ENCODE data around the gene FAM114A1. TPM values are rescaled to one million over a fixed set of nuclear protein-coding genes. Genes with fewer than 3 reads are reported as not detected.

The FAM114A1 gene
- total RNA-seq, 1 donor from 2014 or later: 19.5 TPM

DNA sequence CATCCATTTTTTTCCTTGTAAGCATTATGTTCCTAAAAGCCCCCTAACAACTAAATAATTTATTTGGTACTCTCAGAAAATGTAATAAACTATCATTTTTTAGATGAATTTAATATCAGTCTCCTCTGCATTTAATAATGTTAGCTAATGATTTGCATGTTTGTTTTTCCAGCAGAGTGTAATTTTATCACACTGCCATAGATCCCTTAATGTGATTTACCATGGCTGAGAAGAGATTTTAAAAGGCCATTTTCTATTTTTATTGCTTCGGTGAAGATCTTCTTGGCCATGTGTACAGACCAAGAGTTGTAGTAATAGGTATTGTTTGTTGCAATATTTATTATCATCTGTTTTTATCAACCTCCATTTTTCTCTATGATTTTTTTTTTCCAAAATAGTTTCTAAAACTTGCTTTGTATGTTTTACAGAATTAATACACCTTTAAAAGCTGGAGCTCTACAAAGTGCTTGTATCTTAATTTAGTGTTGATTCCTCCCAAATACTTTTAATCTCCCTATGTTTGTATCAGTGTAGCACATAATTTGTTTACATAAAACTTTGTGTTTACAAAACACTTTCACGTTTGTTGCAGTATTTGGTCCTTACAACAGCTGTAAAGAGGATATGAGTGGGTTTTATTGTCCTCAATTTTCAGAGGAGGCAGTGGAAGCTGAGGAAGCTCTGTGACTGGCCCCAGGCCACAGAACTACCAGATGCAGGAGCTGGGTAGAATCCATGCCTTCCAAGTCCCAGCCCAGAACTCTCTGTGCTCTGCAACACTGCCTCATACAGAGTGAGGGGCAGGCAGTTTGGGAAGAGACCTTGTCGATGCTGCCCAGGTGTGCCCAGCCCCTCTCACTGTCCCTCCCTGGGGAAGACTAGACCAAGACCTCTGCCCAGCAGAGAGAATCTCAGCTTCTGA lies 58.1 kb downstream of the FAM114A1 start:
- Histone ChIP-seq H3K4me3 (no peak overlapping the region), H3K36me3 (peaks cover 68% of the 10 kb centered on the region), H3K27me3 (ENCODE audit: low read depth) (no peaks in the 10 kb centered on the region), H3K9me3 (replicated peaks) (no peaks in the 10 kb centered on the region), H3K27ac (replicated peaks) (no peak overlapping the region), H3K4me1 (peaks cover 11% of the 10 kb centered on the region)
- intact Hi-C loops (cut with micrococcal nuclease): no loop called here
- no peak for TF ChIP-seq CTCF (IDR thresholded peaks at IDR 0.05; ENCODE audit: borderline replicate concordance)
- no peak for DNase-seq

GRCh38 chr4:38926896-38927295 lies 59.3 kb downstream of the FAM114A1 start:
- H3K9me3 ChIP-seq (replicated peaks): no peaks in the 10 kb centered on the region
- H3K27me3 ChIP-seq (ENCODE audit: low read depth): no peaks in the 10 kb centered on the region
- H3K36me3 ChIP-seq: peaks cover 66% of the 10 kb centered on the region
- peaks cover 11% of the 10 kb centered on the region for H3K4me1 ChIP-seq
- H3K27ac ChIP-seq (replicated peaks): no peak overlapping the region
- no peak for DNase-seq
- intact Hi-C loops (cut with micrococcal nuclease): no loop called here
- no peak overlapping the region for H3K4me3 ChIP-seq
- TF ChIP-seq CTCF (IDR thresholded peaks at IDR 0.05; ENCODE audit: borderline replicate concordance): no peak

DNA sequence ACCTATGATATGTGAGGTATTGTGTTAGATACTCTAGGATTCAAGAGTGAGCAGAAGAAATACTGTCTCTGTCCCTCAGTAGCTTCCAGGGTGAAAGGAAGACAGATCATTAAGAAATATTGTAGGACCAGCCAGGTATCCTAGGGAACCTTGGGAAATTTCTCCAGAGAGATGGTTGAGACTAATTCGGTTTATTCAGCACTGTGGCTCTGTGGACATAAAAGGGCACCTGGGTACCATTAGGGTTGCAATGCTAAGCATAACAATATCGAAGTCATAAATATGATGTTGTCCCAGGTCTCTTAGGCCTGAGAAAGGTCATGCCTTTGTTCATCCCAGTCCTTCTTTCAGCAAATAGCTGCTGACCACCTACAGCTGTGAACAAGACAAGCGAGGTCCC lies 61.0 kb downstream of the FAM114A1 start:
- DNase-seq: no peak
- Histone ChIP-seq H3K9me3 (replicated peaks) (no peaks in the 10 kb centered on the region), H3K4me1 (peaks cover 11% of the 10 kb centered on the region), H3K27ac (replicated peaks) (no peak overlapping the region), H3K36me3 (peaks cover 67% of the 10 kb centered on the region), H3K27me3 (ENCODE audit: low read depth) (no peaks in the 10 kb centered on the region), H3K4me3 (no peak overlapping the region)
- intact Hi-C loops (cut with micrococcal nuclease): no loop called here
- no peak for TF ChIP-seq CTCF (IDR thresholded peaks at IDR 0.05; ENCODE audit: borderline replicate concordance)

GRCh38 chr4:38928974-38929373 lies 61.4 kb downstream of the FAM114A1 start:
- H3K36me3 ChIP-seq: peaks cover 67% of the 10 kb centered on the region
- no peak for TF ChIP-seq CTCF (IDR thresholded peaks at IDR 0.05; ENCODE audit: borderline replicate concordance)
- intact Hi-C loops (cut with micrococcal nuclease): no loop called here
- no peaks in the 10 kb centered on the region for H3K9me3 ChIP-seq (replicated peaks)
- H3K27ac ChIP-seq (replicated peaks): no peak overlapping the region
- H3K27me3 ChIP-seq (ENCODE audit: low read depth): no peaks in the 10 kb centered on the region
- DNase-seq: no peak
- H3K4me3 ChIP-seq: no peak overlapping the region
- H3K4me1 ChIP-seq: peaks cover 10% of the 10 kb centered on the region

- no peak overlapping the region for H3K27ac ChIP-seq (replicated peaks)
- no peaks in the 10 kb centered on the region for H3K27me3 ChIP-seq (ENCODE audit: low read depth)
- no peaks in the 10 kb centered on the region for H3K4me1 ChIP-seq
- no peaks in the 10 kb centered on the region for H3K9me3 ChIP-seq (replicated peaks)
- intact Hi-C loops (cut with micrococcal nuclease): no loop called here
- DNase-seq: no peak
- no peak for TF ChIP-seq CTCF (IDR thresholded peaks at IDR 0.05; ENCODE audit: borderline replicate concordance)
- peaks cover 75% of the 10 kb centered on the region for H3K36me3 ChIP-seq
- no peak overlapping the region for H3K4me3 ChIP-seq
These were observed 62.6 kb downstream of the FAM114A1 start for GRCh38 chr4:38930204-38930603.

Data from left ventricle myocardium inferior (tissue), 1 donor.